Measurements from ENCODE around the gene ARL14.

DNA sequence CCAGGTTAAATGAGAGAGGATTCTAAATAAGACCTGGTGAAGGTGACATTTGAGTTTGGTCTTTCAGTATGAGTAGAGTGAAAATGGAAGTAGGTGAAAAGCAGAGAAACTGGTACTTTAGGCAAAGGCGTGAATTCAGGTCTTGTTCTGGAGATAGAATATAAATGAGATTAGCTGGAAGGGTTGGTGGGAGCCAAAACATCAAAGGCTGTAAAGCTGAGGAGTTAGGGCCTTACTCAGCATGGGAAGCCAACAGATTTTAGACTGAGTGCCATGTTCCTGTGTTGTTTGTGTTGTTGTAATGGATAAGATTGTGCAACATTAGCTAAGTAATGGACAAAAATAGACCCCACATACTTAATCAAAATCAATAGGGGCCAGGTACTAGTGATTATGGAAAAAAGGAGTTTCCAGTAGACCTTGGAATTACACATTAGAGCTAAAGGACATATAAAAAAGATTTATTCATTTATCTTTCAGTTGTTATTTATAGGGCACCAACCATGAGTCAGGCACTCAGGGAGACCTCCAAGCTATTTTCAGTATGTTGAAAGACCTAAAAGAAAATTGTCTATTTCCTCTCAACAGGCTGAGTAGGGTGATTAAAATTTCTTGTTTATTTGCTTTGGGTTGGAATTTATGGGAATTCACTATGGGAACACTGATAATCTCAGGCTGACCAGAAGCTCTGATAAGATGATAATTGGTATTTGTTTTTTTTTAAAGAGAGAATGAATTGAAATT lies 20.8 kb downstream of the ARL14 start:
- TF ChIP-seq, protein P1, sequence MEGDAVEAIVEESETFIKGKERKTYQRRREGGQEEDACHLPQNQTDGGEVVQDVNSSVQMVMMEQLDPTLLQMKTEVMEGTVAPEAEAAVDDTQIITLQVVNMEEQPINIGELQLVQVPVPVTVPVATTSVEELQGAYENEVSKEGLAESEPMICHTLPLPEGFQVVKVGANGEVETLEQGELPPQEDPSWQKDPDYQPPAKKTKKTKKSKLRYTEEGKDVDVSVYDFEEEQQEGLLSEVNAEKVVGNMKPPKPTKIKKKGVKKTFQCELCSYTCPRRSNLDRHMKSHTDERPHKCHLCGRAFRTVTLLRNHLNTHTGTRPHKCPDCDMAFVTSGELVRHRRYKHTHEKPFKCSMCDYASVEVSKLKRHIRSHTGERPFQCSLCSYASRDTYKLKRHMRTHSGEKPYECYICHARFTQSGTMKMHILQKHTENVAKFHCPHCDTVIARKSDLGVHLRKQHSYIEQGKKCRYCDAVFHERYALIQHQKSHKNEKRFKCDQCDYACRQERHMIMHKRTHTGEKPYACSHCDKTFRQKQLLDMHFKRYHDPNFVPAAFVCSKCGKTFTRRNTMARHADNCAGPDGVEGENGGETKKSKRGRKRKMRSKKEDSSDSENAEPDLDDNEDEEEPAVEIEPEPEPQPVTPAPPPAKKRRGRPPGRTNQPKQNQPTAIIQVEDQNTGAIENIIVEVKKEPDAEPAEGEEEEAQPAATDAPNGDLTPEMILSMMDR (IDR thresholded peaks at IDR 0.05): no peak
- TF ChIP-seq POLR2A (IDR thresholded peaks at IDR 0.05): no peak
